GM18861 (cell line): ENCODE results near the gene MYO5A.

Experiments used
- ATAC-seq: cut with Tn5 transposase; IDR thresholded peaks from one replicate; pipeline ENCODE4 v1.9.1; 2021; ENCODE audit not compliant: unreplicated experiment

MYO5A gene

GRCh38 chr15:52276256-52276770 is 252.4 kb downstream of the MYO5A start:
- ATAC-seq = no peak

DNA sequence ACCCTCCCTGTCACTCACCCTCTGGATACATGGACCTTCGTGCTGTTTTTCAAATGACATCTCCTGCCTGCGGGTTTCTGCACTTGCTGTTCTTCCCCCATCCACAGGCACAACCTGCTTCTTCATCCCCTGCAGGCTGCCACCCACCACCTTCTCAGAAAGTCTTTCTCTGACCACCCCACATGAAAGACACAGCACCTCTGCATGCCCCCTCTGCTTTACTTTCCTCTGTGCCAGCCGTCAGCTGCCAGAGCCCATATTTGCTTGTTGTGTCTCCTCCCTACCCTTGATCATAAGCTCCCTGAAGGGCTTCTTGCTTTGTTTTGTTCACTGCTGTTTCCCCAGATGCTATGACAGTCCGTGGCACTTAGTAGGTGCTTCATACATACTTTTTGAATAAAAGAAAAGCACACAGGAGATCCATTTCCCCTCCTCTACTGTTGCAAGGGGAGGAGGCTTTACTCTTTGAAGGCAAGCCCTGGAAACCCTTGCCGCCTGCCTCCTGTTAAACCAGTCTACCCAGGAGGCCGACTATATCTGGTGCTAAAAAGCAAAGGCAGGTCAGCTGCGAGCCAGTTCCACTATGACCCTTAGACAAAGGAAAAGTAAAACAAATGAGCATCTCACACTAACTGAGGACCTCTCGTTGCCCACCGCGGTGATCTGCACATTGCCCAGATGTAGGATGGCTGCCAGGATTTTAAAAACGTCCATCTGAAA is 265.0 kb downstream of the MYO5A start:
- ATAC-seq = no peak

- no peak for ATAC-seq
Measured at GRCh38 chr15:52262364-52262763, 266.3 kb downstream of the MYO5A start.

- ATAC-seq = peak; percentile 98
Measured at GRCh38 chr15:52261498-52262242, 267.0 kb downstream of the MYO5A start.

DNA sequence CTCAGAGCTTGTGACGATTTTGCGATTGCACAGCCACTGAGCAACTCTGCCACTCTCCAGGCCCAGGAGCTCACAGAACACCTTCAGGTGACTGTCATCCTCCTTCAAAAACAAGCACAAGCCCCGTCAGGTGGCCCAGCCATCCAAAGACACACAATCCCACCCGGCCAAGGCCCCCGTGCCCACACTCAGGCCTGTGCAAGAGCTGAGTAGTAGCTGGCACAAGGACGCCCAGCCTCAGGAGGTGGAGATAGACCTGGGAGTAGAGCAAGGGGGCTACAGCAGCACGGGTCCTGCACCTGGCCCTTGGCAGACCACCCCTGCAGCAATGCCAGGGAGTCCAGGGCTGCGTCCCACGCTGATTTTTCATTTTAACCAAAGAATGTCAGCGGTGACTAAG is 267.7 kb downstream of the MYO5A start:
- ATAC-seq = no peak

- no peak for ATAC-seq
Measured at GRCh38 chr15:52259503-52259902, 269.2 kb downstream of the MYO5A start.

GRCh38 chr15:52258461-52258860 is 270.2 kb downstream of the MYO5A start:
- ATAC-seq = no peak

DNA sequence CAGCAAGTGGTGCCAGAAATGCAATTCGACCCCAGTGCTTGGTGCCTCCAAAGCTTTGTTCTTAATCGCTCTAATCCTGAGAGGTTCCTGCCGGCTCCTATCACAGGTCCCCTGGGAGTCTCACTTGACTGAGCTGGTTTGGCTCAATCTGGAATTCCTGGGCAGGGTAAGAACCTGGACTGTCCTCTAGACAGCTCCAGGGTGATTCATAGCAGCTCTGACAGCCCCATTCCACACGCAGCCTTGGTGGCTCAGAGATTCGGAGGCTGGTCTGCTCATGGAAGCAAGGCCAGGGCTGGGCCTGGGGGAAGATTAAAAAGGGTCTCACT is 271.0 kb downstream of the MYO5A start:
- no peak for ATAC-seq
